ENCODE measurements around the gene NOP58. TPM values are rescaled to one million over a fixed set of nuclear protein-coding genes. Genes with fewer than 3 reads are reported as not detected.
"Not testable (repeated sequence)": the region's sequence is repeated elsewhere in the genome, so short reads cannot be mapped to it uniquely, and the experiment has no call there.

NOP58 gene
- polyA plus RNA-seq, 5 donors, result 91.6 to 120 (median 112) TPM

DNA sequence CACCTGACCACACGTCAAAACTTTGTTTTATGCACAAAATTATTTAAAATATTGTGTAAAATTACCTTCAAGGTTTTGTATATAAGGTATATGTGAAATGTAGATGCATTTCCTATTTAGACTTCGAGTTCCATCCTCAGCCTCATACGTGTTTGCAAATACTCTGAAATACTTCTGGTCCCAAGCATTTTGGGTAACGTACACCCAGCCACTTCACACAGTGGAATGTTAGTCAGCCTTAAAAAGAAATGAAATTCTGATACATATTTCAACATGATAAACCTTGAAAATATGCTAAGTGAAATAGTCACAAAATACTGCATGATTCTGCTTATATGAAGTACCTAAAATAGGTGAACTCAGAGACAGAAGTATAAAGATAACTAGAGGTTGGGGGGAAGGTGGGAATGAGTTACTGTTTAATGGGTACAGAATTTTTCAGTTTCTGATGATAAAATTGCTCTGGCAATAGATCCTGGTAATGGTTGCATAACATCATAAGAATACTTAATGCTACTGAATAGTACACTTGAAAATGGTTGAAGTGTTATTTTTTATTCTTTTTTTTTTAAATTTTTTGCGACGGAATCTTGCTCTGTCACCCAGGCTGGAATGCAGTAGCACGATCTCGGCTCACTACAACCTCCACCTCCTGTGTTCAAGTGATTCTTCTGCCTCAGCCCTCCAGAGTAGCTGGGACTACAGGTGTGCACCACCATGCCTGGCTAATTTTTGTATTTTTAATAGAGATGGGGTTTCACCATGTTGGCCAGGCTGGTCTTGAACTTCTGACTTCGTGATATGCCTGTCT is 24.0 kb downstream of the NOP58 start:
- DNase-seq, result no peak

DNA sequence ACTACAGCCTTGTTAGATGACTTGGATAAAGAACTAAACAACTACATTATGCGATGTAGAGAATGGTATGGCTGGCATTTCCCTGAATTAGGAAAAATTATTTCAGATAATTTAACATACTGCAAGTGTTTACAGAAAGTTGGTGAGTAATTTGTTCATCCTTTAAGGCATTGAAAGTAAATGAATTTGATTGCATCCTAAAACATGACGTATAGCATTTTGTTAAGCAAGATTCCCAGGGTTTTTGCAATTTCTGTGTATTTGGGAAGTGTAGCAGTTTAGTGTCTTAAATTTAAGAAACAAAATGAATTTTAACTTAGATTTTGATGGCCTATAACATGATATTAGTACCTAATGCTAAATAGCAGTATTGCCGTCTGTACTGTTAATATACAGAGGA is 24.8 kb downstream of the NOP58 start:
- DNase-seq, result no peak

DNA sequence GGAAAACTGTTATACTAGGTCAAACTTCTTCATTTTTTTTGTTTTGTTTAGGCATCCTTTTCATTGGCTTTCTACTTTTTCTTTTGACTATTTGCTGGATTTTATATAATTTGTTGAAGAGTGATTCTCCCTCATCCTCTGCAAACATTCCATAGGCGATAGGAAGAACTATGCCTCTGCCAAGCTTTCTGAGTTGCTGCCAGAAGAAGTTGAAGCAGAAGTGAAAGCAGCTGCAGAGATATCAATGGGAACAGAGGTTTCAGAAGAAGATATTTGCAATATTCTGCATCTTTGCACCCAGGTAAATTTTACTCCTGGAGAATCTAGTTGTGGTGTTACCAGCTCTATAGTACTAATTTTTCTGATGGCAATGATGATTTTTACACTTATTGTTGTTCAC is 25.4 kb downstream of the NOP58 start:
- DNase-seq, result no peak

DNA sequence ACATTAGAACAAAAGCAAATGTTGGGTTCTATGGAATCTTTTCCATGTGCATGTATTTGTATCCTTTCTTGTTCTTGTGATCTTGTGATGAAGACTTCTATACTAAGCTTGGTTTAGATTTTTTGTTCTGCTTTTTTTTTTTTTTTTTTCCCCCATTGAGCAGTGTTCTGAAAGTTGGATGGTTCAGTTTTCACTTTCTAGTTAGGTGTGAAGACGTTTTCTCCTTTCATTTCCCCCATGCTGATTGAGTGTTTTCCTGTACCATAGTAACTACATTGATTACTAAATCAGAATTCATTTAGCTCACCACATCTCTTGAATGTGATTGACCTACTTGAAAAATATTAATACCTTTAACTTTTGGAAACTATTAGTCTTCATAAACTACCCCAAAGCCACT is 34.1 kb downstream of the NOP58 start:
- no peak for DNase-seq

DNA sequence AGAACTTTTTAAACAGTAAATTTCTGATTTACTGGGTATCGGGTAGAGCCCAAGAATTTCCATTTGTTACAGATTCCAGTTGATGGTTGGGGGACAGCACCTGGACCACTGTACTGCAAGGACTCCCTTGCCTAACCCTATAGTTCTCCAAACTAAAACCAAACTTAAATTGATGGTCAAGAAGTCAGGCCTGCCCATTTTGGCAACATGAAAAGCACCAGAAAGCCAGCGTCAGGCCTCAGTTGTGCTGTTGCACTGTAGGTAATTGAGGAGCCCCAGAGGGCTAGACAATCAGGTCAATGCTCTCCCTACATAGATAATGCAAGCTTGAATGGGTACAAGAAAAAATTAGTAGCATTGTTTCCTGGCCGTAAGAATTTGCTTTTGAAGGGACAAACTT is 40.5 kb downstream of the NOP58 start:
- DNase-seq, result no peak

DNA sequence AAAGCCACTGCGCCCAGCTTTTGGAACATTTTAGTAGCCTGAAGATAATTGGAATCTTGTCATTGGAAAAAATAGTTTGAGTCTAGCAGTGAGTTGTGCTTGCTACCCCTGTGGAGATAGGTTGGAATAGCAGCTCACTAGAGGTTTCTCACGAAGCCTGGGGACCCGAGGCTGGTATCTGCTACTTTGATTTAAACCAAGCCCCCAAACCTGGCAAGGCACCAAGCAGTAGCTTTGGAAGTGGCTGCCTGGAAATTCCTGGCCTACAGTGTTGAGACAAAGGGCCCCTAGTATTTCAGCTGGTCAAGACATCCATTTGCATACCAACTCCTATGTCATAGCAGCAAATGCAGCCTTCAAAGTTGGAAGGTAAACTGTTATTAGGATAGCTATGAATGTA is 42.1 kb downstream of the NOP58 start:
- DNase-seq, result no peak

DNA sequence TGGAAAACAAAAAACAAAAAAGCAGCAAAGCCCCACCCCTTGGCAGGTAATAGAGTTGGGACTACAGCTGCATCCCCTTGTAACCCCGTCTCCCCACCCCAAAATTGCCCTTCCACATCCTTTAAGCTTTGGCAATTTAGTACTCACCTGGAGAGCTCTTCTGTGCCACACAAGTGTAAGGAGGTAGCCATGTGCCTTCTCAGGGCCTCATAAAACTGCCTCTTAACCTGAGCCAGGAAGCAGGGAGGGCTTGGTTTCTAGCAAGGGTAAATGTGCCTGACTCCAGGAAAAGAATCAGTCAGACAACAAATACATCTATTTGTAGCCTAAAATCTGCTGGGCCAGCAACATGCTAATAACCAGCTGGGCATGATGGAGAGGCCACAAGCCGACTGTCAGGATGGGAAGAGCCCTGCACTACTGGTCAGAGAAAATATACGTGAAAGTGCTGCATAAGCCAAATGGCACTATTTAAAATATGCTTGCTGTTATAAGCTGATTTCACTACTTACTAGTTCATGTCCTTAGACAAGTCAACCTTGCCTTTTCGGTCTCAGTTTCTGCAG is 46.3 kb downstream of the NOP58 start:
- no peak for DNase-seq

DNA sequence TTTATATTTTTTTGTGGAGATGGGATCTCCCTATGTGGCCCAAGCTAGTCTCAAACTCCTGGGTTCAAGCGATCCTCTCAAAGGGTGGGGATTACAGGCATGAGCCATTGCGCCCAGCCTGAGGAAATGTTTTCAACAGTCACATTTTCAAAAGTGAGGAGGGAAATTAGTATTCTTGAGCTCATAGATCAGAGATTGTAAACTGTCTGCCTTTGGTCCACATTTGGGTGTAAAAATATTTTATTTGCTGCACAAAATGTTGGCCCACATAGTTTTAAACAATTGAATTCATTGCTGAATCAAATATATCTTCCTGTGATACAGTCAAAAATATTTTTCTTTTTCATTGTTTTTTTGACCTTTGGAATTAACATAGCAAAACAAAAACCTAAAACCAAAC is 48.6 kb downstream of the NOP58 start:
- no peak for DNase-seq

DNA sequence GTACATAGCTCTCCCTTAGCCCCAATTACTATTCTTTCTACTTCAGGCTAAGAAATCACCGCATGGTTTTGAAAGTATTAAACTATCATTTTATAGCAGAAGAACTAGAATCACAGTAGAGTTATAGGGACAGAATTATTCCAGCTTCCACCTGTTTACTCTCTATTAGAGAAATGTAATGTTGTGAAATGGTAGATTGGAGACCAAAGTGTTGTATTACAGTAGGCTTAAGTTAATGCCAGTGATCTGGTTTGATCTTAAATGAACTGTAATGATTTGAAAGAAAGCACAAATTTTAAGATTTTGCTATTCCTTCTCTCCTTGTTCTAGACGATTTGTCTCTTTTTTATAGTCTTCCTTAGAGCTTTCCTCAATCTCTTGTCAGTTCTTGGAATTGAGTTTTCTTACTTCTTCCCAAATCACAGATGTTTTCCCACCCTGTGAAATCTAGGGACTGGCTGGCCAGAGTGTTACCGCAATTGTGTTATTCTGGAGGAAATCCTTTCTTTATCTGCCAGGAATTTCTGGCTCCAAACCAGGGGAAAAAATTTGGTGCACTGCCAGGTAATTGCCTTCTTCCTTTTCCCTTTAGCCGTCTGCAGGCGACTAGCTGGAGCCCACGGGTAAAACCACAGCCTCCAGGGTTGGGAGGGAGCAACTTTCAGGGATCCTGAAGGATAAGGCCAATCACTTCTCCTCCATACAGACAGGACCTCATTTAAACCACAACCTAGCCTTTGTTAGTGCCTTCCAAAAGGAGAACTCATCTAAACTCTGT is 51.7 kb downstream of the NOP58 start:
- peak; percentile 73 to 79 for DNase-seq

DNA sequence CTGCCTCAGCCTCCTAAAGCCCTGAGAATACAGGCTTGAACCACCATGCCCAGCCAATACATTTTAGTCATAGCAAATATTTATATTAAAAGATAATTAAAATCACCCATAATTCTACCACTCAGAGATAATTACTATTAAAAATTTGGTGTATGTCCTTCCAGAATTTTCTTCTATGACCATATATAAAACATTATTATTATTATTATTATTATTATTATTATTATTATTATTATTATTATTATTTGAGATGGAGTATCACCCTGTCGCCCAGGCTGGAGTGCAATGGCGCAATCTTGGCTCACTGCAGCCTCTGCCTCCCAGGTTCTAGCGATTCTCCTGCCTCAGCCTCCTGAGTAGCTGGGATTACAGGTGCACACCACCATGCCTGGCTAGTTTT is 54.8 kb downstream of the NOP58 start:
- DNase-seq, result not testable (repeated sequence)

DNA sequence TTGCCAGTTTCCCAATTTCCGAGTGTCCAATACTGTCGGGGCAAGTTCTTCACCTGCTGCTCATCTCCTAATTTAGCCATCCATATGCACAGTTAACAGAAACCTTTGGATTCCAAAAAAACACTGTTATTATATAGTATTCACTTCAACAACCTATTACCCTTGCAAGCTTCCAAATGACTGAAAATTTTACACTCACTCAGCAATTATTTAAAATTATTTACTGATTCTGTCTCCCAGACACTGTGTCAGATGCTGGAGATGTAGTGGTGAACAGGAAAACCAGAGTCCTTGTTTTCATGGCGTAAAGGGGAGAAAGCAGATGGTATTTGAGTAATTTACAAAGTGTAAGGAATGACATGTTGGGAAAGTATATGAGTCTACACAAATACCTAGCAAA is 56.9 kb downstream of the NOP58 start:
- no peak for DNase-seq

DNA sequence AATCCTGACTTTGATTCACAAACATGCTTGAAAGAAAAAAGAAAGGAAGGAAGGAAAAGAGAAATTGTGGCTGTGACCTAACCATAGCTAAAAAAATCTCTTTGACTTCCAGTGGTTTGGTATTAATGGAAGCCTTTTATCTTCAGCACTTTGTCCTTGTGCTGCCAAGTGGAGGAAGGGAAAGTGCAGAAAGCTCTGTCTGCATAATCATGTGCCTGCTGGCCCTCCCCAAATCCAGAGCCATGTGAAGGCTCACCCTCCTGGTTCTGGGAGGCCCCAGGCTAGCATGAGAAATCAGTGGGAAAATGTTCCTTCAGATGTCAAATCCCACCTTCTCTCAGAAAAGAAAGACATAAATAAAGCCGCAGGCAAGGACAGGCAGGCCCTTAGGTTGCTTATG is 62.3 kb downstream of the NOP58 start:
- no peak for DNase-seq

DNA sequence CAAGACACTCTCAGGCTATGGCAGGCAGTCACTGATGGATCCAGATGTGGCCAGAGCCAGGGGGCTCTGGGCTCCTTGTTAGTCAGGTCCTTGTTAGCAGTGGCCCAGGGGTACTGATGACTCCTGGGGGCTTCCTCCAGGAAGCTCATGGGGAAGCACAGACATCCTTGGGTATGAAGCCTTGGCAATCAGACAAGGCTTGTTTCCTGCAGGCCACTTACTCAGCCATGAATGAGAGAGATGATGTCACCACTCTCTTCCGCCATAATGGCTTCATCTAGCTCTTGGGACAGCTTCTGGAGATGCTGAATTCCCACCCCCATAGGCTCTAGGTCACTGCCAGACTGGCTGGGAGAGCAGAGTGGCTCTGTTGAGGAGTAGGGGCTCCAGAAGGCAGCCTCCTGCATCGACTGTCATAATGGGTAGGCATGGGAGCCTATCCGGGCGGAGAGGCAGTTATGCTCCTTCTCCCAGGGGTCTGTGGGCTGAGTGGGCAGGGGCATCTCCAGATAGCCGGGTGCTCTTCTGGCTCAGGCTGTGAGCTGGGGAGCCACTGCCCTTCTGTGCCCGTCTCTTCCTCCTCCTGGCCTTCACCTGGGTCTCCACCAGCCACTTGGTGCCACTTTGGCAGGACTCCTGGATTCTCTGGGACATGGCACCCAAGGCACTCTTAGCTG is 70.4 kb downstream of the NOP58 start:
- no peak for DNase-seq

DNA sequence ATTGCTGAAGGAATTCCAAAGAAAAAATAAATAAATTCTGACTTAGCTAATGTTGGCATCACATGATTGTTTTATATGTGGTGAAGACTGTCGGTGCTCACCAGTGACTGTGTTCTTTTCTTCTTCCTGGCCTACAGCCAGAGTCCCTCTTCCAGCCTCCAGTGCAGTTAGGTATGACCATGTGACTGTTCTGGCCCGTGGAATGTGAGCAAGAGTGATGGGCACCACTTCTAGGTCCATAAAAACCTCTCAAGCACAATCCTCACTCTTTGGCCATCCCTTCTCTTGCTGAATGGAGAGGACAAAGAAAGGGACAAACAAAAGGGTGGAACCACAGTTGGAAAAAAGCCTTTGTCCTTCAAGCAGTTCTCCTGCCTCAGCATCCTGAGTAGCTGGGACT is 71.6 kb downstream of the NOP58 start:
- DNase-seq, result no peak

DNA sequence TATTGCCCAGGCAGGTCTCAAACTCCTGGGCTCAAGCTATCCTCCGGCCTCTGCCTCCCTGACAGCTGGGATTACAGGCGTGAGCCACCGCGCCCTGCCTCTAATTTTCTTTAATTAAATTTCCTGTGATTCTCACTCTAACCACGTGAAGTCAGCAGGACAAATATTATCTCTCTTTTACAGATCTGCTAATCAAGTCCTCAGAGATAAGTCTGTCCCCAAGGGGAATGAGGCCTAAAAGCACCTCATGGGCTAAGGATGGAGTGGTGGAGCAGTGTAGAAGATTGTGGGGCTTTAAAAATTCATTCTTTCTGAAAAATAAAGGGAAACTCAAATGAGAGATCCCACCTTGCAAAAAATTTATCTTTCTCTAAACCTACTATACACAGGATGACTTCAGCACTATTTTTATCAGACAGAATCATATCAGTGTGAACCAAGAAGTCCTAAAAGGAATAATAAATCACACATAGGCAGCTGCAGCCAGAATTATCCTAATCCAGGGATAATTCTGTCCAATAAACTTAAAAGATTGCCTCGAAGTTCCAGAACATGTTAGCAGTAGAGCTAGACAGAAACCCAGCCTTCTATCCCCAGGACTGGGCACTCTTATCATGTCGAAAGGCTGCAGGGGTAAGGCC is 72.3 kb downstream of the NOP58 start:
- DNase-seq, result no peak

DNA sequence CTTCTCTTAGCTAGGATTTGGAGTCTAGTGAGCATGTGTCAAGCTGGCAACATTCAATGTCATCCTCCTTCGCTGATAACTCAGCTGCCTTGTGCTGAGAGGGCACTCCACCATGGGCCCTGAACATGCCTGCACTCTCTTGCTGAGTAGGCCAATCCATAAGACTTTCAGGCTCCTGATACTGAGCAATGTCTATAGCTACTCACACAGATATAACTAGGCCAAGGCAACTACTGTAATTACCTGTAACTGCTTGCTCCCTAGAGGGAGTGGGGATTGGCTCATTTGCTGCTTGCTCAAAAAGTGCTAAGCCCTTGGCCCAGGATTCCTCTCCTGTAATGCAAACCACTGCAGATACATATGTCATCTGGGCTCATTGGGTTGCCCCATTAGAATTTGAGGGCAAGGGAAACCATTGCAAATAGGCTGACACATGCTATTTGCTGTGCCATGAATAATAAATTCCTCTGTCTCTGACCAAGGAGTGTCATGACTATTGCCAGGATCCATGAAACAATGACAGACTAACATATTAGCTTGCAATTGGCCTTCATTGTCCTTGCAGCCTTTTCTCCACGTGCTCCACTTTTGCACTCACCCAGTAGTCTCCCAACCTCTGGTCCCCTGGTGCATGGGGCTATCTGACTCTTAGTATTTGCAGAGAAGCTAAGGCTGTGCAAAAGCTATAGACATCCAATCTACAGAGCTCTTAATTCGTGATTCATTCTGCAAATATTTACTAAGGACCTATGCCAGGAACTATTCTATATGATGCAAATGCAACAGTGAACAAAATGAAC is 73.7 kb downstream of the NOP58 start:
- no peak for DNase-seq

DNA sequence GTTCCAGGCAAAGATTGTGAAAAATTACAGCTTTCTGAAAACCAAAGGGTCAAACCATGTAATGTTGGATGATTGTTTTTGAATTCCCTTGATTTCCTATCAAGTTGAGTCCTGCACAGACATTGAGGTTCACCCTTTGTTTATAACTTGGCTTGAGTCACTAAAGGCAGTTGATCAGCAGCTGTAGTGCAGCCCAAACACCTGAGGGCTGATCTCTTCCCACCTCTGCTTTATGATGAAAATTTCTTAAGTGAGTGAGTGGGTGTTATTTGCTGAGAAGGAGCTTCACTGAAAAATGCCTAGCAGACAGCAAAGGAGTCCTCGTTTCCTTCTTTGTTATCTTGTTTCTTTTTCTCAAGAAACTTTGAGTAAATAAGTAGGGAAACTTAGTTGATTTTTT is 78.6 kb downstream of the NOP58 start:
- no peak for DNase-seq

DNA sequence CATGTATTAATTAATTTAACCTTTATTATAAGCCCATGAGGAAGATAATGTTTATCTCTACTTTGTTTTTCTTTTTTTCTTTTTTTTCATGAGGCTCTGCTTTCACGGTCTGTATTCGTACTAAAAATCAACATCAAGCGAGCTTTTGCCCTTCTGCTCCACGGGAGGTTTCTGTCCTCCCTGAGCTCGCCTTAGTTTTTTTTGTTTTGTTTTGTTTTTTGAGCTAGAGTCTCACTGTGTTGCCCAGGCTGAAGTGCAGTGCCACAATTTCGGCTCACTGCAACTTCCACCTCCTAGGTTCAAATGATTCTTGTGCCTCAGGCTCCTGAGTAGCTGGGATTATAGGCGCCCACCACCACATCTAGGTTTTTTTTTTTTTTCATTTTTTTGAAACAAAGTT is 80.6 kb downstream of the NOP58 start:
- no peak for DNase-seq

Measured in right lung (tissue), 5 donors.